HuH-7 (cell line): Measurements from ENCODE around the gene ARHGAP28.
"Not testable (repeated sequence)": the region's sequence is repeated elsewhere in the genome, so short reads cannot be mapped to it uniquely, and the experiment has no call there.

Experiments used
- DNase-seq: peaks from one replicate; pipeline ENCODE4 v3.0.0; 2011; ENCODE audit warnings: low spot score

The ARHGAP28 gene

DNA sequence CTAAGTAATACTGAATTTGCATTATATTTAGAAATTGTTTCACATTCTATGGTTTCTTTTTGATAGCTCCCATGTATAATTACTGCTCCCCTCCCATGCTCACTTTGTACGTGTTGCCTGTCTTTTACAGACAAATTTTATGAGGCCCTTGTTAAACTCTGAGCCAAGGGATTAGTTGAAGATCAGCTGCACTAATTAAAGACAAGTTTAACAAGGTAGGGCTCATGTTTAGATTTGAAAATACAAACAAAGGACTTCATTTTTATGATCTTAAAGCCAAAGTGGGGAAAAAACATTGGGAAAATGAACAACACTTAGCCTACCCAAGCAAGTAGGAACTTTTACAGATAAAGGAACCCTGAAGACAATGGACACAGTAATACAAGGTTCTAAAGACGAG is 46.2 kb downstream of the ARHGAP28 start:
- DNase-seq = no peak

DNA sequence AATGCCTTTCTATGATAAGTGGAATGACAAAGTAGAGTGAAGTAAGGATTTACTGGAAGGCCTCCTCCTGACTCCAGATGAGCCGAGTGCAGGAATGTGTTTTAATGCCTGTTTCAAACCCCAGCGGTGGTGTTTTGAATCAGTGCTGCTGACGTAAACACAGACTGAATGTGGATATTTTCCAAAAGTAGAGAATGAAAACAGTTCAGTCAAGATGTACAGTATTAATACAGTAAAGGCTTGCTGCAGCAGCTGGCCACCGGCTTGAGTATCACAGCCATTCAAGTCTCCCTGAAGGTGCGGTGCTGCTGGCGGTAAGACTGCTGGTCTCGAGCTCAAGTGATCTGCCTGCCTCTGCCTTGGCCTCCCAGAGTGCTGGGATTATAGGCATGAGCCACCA is 46.7 kb downstream of the ARHGAP28 start:
- no peak for DNase-seq

DNA sequence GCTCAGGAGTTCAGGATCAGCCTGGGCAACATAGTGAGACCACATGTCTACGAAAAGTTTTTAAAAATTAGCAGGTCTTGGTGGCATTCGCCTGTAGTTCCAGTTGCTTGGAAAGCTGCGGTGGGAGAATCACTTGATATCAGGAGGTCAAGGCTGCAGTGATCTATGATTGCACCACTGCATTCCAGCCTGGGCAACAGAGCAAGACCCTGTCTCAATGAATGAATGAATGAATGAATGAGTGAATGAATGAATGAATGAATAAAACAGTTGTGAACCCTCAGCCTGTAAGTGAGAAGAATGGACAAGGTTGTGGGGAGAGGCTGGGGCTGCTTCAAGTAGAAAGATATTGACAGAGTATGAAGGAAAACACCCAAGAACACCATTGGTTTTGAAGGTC is 48.0 kb downstream of the ARHGAP28 start:
- DNase-seq = no peak

DNA sequence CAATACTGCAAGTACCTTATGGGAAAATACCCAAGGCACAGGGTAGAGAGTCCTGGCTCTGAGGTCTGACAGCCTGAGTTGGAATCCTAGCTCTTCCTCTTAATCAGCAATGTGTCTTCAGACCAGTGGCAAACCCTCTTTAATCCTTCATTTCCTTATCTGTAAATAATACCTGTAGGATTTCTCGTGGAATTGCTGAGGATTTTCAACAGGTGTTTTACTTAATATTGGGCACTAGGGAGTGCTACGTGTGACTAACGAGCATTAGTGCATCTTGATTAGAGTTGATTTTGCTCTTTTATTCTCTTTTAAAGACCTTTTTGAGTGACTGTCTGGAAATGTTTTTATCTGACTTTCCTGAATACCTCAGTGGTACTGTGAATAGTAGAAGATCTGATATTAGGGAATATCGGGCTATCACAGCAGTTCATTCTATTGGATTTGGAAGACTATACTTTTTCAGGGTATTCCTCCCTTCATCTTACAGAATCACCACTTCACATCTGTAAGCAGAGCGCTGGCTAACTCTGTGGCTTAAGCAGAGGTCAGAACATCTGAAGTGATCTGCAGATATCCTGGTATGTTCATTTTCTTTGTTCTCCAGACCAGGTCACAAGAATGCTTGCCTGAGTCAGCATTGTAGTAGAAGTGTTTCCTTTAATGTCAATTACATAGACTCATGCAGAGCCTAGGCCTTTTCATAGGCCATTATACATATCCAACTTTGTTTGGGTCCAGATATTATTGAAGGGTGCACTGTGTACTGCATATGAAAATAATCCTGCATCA is 49.1 kb downstream of the ARHGAP28 start:
- DNase-seq = no peak

DNA sequence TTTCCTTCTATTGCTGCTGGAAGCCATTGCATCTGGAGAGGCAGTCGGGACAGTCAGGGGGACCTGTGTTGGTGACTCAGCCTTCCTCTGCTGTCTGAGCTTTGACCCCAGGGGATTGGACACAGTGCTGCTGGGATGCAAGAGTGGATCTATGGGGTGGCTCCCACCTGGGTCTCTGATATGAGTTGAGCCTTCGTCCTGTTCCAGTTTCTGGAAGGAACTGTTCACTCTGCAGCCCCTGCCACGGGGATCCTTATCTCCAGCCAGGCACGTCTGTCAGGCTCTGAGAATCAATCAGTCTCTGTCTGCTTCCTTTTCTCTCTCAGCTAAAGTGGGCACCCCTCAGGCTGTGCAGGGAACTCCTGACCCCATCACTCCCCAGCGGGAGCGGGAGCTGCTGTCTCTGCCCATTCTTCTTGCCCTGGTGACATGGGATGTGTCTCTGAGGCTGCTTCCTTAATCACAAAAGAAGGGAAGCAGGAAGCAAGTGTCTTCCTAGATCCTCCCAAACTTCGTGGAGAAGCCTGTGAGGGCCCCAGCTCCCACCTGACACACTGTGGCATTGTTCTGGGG is 51.7 kb downstream of the ARHGAP28 start:
- DNase-seq = no peak

DNA sequence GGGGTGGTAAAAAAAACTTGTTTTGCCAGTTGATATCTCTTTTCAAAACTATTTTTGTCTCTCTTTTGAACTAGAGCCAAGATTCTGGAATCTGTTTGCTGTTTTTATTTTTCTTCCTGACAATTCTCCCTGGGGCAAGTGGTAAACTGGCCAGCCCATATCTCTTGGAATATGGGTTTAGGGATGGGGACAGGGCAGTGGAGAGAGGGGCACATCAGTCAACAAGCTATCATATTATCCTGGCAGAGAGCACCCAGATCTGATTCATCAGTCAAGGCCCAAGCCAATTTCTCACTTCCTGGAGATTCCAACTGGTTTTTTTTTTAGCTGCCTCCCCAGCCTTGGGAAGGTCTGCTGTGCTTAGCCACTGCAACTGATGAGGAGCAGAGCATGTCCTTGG is 52.3 kb downstream of the ARHGAP28 start:
- DNase-seq = no peak

DNA sequence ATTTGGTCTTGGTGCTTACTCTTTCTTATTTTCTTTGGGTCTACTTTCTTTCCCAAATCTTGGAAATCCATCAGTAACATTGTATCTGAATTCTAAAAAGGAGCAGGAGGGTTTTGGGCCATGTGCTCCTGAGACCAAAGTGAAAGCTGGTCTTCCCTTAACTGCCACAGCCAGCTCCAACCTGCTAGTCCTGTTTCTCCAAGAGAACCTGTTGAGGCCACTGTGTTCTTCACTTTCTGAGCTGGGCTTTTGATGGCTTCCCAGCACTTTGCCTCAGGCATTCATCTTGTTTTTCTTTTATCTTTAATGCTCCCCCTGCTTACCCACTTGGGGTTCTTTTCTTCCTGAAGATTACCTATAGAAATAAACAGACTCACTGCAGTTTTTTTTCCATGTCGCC is 53.3 kb downstream of the ARHGAP28 start:
- no peak for DNase-seq

DNA sequence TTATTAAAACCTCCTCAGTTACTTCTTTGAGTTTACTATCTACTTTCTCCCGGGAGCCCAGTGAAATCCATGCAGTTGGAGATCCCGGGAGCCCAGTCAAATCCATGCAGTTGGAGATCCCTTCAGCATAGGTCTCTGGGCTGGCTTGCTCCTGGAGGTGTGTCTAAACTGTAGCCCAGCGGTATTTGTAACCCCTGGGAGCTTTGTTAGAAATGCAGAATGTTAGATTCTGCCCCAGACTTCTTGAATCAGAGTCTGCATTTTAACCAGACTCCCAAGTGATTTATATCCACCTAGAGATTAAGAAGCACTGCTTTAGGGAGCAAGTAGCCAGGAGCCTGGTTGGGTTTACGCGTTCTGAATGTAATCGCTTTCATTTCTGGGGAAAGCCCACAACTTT is 54.5 kb downstream of the ARHGAP28 start:
- DNase-seq = no peak

DNA sequence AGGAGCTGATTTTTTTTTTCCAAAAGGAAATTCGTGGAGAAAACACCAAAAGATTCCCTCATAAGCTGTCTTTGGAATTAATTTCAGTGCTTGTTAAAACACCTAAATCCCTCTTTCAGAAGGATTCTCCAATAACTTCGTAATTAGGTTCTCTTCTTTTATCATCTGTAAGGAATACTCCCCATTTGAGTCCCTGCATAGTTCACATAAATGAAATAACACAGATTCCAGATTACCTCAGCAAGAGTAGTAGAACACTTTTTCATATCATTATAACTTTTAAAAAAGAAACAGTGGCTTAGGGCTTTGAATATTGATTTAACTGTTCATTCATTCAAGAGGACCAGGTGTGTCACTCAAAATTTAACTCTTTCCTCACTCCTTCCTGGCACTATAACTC is 55.5 kb downstream of the ARHGAP28 start:
- no peak for DNase-seq

DNA sequence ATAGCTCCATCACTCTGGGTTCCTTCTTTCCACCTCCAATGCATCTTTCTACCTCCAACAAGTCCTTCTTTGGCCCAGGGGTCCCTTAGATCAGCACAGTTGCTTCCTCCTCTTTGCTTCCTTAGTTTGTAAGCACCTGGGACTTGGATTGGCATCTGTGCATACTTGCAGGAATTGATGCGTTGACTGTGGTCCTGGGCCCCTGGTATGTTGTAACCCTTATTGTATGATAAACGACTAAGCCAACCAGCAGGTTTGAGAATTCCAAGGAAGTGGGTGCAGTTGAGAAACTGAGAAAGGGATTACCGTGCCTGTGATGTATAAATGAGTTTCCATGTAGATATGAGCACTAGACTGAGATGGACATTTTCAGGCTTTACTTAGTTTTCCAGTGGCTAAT is 55.9 kb downstream of the ARHGAP28 start:
- DNase-seq = no peak

DNA sequence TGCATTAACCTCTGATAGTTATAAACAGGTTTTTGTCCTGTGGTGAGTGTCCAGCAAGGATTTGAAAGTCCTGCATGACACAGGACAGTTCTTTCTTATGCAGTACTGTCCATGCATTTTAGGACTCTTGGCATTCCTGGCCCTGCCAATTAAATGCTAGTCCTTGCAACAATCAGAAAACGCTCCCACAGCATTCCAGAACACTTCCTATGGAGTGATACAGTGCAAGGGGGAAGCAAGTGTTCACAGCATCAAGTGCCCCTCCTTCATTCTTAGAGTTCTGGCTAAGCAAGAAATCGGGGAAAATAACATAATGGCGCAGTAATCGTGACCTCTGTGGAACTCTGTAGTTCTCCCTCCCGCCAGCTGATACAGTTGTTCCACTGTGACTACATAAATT is 62.9 kb downstream of the ARHGAP28 start:
- DNase-seq = no peak

DNA sequence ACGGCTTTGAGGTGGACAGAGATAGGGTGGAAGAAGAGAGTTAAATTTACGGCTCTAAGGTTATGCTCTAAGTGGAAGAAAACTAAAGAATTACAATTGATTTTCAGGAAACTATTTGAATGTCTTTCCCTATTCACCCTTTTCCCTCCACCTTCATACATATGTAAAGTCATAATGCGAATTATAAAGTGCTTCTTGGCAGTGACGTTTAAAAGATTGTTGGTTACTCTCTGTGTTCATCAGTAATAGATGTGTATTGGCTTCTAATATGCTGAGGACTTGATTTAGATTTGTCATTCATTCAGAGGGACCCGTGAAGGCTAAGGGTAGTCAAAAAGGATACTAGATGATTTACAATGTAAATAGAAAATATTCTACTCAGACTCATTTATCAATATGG is 63.9 kb downstream of the ARHGAP28 start:
- DNase-seq = no peak

DNA sequence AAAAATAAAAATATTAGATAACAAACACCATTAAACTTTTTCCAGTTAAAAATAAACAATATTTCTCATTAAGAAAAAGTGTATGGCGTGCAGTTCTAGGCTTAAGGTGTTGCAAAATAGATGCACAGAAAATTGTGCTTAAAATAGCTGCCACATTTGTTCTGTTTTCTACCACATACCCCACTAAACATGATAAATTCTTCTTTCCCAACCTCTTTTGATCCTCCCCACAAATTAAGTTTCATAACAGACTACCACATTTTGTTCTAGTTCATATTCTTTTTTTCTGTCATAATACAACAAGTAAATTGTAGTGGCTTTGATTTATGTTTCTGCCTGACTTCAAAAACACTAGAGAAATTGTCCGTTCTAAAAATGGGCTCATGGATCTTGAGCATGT is 64.5 kb downstream of the ARHGAP28 start:
- DNase-seq = no peak

DNA sequence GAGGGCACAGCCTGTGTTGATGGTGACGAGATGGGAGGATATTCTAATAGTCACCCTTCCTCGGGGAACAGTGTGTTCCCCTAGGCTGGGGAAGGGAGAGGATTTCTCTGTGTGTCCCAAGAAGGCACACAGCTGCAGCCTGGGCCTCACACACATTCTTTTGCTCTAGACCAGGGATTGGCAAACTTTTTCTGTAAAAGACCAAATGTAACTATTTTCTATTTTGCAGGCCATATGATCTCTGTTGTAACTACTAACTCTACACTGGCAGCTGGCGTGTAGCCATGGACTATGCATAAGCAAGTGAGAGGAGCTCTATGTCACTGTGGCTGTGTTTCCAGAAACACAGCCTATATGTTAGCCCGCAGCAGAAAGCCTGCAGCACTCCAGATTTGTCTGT is 65.8 kb downstream of the ARHGAP28 start:
- DNase-seq = no peak

DNA sequence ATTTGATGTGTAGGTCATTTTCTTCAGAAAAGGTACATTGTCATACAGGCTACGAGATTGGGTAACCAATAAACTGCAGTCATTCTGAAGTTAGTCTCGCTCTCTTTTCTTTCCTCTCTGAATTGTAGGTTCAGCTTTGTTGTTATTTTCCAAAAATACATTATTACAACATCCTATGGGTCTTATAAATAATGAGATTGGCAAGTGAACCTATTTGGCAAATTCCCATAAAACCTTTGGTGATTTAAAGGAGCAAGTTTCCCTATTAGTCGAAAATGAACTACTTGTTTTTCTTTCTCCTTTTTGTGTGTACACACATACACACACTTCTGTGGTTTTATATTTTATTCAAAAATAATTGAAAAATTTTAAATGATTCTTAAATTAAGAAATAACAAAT is 67.0 kb downstream of the ARHGAP28 start:
- DNase-seq = no peak

DNA sequence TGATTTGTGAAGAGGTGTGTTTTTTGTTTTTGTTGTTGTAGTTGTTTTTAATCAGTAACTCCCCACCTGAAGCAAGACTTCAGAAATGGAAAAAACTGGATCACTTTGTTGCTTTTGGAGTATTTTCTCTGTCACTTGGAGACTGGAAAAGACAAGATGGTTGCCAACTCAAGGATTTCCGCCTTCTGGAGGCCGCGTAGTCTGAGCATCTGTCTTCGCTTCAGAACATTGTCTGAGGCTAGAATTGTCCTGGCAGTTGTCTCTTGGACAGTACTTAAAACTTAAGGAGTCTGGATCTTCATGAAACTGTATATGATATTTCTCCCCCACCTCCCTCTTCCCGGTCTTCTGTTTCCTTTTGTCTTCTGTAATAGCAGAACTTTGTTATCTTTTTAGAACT is 67.7 kb downstream of the ARHGAP28 start:
- DNase-seq = no peak

DNA sequence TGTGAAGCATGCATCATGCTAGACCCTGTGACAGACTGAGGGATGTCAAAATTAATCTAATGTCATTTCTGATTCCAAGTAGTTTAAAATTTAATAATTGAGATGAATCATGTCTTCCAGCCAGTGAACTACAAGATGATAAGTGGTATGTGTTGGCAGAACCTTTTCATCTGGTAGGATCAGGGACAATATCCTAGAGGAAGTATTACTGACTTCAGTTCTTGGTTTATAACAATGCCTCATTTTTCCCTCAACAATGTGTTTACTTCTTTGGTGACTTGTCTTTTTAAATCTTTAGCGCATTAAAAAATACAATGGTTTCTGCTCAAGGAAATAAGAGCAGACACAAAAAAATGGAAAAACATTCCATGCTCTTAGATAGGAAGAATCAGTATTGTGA is 69.4 kb downstream of the ARHGAP28 start:
- no peak for DNase-seq

DNA sequence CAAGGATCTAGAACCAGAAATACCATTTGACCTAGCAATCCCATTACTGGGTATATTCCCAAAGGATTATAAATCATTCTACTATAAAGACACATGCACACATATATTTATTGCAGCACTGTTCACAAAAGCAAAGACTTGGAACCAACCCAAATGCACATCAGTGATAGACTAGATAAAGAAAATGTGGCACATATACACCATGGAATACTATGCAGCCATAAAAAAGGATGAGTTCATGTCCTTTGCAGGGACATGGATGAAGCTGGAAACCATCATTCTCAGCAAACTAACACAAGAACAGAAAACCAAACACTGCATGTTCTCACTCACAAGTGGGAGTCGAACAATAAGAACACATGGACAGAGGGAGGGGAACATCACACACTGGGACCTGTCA is 70.8 kb downstream of the ARHGAP28 start:
- DNase-seq = not testable (repeated sequence)

DNA sequence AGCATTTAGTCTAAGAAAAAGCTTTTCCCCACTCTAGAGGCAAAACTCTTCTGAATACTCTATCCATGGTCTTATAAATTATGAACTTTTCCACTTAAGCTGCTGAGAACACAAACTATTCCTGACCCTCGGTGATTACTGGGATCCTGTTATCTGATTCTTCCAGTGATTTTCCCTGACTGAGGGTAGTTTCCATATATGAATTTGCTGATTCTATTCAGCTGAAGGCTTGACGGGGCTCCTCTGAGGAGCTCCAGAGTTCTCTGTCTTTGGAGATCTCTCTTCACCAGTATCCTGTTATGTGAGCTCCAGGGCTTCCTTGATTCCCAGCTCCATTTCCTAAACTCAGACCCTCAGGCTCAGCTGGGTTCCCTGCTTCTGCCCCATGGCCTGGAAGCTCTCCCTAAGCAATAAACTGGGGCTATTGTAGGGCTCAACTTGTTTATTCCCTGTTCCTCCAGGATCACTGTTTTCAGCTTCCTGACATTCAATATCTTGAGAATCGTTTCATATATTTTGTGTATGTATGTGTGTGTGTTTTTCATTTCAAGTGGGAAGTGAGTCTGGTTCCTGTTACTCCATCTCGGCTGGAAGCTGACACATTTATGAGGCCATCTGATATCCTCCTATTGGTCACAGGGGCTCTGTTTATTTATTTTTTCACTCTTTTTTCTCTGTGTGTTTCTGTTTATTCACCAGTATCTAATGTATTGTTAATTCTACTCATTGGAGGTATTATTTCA is 78.2 kb downstream of the ARHGAP28 start:
- no peak for DNase-seq

DNA sequence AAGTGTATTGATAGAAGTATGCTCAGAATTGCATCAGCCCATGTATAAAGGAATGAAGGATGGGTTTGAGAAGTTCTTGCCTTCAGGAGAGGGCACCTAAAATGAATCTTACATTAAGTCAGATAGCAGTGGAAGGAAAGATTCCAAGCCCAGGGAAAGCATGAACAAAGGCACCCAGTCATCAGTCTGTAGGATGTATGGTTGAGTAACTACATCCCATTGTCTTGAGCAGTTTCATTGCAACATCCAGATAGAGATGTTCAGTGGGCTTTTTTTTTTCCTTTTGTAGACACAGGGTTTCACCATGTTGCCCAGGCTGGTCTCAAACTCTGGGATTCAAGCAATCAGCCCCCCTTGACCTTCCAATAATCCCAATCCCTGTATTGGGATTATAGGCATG is 80.7 kb downstream of the ARHGAP28 start:
- DNase-seq = no peak

DNA sequence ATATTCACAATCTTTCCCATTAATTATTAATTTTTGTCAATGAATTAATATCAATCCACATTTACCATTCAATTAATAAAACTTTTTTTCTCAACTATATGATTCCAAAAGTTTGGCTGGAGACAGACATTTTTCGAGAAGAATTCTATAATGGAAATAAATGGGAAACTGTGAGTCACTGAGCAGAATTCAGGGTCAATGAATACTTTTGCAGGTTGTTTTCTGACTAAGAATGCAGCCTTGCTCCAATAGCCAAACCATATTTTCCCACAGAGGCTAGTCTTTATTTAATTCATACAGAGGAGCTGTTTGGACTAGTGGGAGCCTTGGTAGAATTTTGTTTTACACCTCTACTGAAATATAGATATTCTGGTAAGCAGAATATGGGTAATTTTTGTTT is 82.3 kb downstream of the ARHGAP28 start:
- DNase-seq = no peak

DNA sequence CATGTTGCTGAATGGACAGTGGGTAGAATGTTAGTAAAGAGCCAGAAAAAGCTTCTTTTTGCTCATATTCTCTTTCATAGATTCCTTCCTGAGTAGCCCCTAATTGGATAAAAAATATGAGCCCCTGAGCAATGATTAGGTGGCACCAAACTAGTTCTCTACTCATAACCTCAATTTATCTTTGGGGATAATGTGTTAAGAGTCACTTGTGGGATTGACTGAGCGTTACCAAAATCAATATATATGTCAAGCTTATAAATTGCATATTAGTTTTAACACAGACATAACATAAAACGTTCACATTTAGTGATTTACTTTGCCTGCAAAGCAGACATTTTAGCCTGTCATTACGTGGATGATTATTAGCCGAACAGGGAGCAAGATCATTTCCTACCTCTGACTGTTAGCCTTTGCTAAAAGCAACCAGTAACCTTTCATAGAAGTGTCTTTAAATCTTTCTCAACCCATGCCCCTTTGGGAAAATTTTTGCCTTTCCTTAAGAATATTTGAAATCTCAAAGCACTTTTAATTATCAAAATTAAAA is 85.4 kb downstream of the ARHGAP28 start:
- DNase-seq = no peak

DNA sequence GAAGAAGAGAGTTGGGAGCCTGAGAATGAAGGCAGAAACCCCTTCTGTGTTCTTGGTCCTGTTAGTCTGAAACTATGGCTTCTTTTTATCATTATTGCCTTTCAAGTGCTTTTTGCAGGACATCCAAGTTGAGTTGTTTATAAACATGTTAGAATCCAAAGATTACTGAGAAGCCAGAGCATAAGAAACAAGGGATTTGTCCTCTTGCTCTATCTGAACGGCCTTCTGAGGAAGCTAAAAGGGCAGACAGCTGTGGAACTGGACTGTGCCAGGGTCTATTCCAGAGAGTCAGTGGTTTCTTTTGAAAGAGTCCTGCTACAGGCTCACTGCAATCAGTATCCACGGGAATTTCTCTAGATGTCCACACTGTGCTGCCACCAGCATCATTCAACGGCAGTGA is 86.6 kb downstream of the ARHGAP28 start:
- DNase-seq = no peak
